ENCODE results near the gene C1orf21. TPM values are rescaled to one million over a fixed set of nuclear protein-coding genes. Genes with fewer than 3 reads are reported as not detected.

The C1orf21 gene
- total and polyA plus RNA-seq, 2 donors (not counting 3 experiments of a cell fraction or from before 2014, with no cell fraction given) = 0.79 to 8.5 TPM

DNA sequence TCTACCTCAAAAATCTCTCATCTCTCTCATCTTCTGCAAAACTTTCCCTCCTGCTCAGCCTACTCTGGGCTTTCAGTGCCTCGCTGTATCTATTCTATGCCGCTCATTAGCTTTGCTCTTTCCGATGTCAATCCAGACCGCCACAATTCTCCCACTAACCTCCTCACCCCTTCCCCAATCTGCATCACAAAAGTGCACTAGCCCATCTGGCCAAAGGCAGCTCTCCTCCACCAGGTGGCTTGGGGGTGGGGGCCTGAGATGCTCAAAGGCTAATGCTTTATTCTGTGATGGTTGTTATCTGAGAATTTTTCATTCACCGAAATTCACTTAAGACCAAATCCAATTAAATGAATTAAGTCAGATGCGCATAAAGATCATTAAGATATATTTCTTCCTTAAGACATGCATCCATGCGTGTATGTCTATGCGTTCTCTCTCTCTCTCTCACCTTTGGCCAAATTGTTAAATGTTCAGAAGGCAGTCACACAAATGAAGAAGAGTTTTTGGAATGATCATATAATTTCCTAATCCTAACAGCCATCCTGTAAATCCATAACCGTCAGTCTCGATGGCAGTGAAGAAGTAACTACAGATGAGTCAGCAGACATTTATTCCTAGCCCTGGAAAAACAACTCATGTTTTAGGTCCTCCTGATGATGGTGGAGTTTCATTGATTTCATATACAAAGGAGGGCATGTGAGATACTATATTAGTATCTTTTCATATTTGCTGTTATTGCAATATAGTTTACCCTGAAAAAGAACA lies 111.3 kb downstream of the C1orf21 start:
- Histone ChIP-seq H3K9me1 (replicated peaks; ENCODE audit: control insufficient read depth, extremely low read depth, insufficient read depth, low read length) (no peaks in the 10 kb centered on the region), H4K20me1 (replicated peaks; ENCODE audit: control insufficient read depth, extremely low read depth, insufficient read depth, low read length) (no peaks in the 10 kb centered on the region), H3K27me3 (ENCODE audit: control insufficient read depth in 2 of 2, insufficient read depth in 2 of 2, low read length in 2 of 2) (no peaks in the 10 kb centered on the region), H3K9me3 (replicated peaks; ENCODE audit: control insufficient read depth, insufficient read depth, low read length) (no peaks in the 10 kb centered on the region), H3K36me3 (ENCODE audit: control insufficient read depth in 2 of 2, extremely low read depth in 1 of 2, insufficient read depth in 2 of 2, low read length in 2 of 2) (no peaks in the 10 kb centered on the region), H3K4me1 (ENCODE audit: control insufficient read depth, extremely low read depth, insufficient read depth, low read length) (no peaks in the 10 kb centered on the region), H3K4me3 (replicated peaks in 1 of 3; ENCODE audit: insufficient read depth in 1 of 3, low read depth in 1 of 3, low read length in 3 of 3) (no peak overlapping the region), H2AFZ (ENCODE audit: low read depth, low read length) (no peak overlapping the region), H3K9ac (replicated peaks; ENCODE audit: extremely low read depth, insufficient read depth, low read length) (no peak overlapping the region), H3K27ac (ENCODE audit: insufficient read depth, low read depth, low read length) (no peak overlapping the region), H3K4me2 (ENCODE audit: insufficient read depth, low read length) (no peak overlapping the region), H3K79me2 (ENCODE audit: control insufficient read depth, insufficient read depth, low read length) (no peaks in the 10 kb centered on the region)
- no TSS peak for BruUV-seq (replicated peaks)
- ChIA-PET CTCF (no interaction called here), POLR2A (no interaction called here)
- no peak for TF ChIP-seq GATA2 (IDR thresholded peaks at IDR 0.05; ENCODE audit: insufficient read depth, insufficient read length, low read depth, low read length)
- TF ChIP-seq, protein P1, sequence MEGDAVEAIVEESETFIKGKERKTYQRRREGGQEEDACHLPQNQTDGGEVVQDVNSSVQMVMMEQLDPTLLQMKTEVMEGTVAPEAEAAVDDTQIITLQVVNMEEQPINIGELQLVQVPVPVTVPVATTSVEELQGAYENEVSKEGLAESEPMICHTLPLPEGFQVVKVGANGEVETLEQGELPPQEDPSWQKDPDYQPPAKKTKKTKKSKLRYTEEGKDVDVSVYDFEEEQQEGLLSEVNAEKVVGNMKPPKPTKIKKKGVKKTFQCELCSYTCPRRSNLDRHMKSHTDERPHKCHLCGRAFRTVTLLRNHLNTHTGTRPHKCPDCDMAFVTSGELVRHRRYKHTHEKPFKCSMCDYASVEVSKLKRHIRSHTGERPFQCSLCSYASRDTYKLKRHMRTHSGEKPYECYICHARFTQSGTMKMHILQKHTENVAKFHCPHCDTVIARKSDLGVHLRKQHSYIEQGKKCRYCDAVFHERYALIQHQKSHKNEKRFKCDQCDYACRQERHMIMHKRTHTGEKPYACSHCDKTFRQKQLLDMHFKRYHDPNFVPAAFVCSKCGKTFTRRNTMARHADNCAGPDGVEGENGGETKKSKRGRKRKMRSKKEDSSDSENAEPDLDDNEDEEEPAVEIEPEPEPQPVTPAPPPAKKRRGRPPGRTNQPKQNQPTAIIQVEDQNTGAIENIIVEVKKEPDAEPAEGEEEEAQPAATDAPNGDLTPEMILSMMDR (IDR thresholded peaks at IDR 0.05; ENCODE audit: extremely low read depth in 1 of 2, insufficient read depth in 1 of 2, low read depth in 1 of 2, low read length in 2 of 2) = no peak
- no peak for TF ChIP-seq FOS (IDR thresholded peaks at IDR 0.05; ENCODE audit: borderline replicate concordance, insufficient read depth, low read length)
- no peak for TF ChIP-seq EZH2 (IDR thresholded peaks at IDR 0.05; ENCODE audit: borderline replicate concordance, low read depth, low read length, severe bottlenecking)
- no peak for TF ChIP-seq MYC (IDR thresholded peaks at IDR 0.05; ENCODE audit: low read depth, low read length)
- no peak for TF ChIP-seq MAX (IDR thresholded peaks at IDR 0.05; ENCODE audit: insufficient read depth, insufficient read length)
- intact Hi-C loops (cut with micrococcal nuclease) (loop anchor here (10.0 kb wide), 1 partner anchor 423 kb away; no protein-coding TSS in a partner anchor), dilution Hi-C loops (cut with MboI; ENCODE audit: extremely low pct_ligation_motif_present, low sequenced_read_pairs) (no loop called here)
- DNase-seq (ENCODE audit: low read depth, low spot score) = no peak
- no peak for FAIRE-seq
